C4-2B (cell line): ENCODE results near the gene SPG11.

Experiments used
- CTCF ChIP-seq: fragments of 450-650 bp; conservative IDR thresholded peaks from 2 replicates; pipeline ENCODE4 v1.5.1; 2017; ENCODE audit warnings: mild to moderate bottlenecking
- ZFX ChIP-seq: fragments of 450-650 bp; IDR thresholded peaks from 2 replicates; pipeline ENCODE4 v1.6.1; 2017

GRCh38 chr15:44654858-44655257, 8.6 kb downstream of the SPG11 start:
- TF ChIP-seq CTCF (no peak), ZFX (no peak)
